ENCODE results near the gene GIPC1.

The GIPC1 gene

DNA sequence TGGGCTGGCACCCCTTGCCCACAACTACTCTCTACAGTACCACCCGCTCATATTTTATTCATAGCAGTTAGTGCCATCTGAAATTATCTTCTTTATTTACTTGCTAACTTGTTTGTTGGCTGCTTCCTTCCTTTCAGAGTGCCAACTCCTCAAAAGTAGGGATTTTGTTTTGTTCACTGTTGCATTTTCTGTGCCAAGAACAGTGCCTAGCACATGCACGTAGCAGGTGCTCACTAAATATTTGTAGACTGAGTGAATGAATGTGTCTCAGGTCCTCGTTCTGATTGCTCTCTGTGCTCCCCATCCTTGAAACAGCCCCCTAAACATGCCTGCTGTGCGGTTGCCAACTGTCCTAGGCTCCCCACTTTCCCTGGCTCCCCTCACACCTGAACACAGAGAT lies 1.5 kb downstream of the GIPC1 start:
- no peak for DNase-seq (ENCODE audit: low spot score)

GRCh38 chr19:14492756-14493337 lies 3.1 kb downstream of the GIPC1 start:
- no peak for DNase-seq (ENCODE audit: low spot score)

- DNase-seq (ENCODE audit: low spot score): no peak
Measured at GRCh38 chr19:14487370-14488125, 8.4 kb downstream of the GIPC1 start.

- no peak for DNase-seq (ENCODE audit: low spot score)
Measured at GRCh38 chr19:14482172-14482941, 13.6 kb downstream of the GIPC1 start.

DNA sequence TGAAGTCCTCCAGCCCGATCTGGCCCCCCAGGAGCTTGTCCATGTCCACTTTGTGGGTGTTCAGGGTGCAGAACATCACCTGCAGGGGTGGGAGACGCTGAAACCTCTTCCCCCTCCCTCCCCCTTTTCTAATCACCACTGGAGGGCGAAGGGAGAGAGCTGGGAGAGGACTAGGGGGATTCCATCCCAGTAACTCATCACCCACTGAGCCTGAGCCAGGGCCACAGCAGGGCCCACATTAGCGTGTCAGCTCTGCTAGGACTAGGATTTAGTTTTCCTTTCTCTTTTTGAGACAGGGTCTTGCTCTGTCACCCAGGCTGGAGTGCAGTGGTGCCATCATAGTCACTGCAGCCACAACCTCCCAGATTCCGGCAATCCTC lies 15.2 kb downstream of the GIPC1 start:
- DNase-seq (ENCODE audit: low spot score): no peak

DNA sequence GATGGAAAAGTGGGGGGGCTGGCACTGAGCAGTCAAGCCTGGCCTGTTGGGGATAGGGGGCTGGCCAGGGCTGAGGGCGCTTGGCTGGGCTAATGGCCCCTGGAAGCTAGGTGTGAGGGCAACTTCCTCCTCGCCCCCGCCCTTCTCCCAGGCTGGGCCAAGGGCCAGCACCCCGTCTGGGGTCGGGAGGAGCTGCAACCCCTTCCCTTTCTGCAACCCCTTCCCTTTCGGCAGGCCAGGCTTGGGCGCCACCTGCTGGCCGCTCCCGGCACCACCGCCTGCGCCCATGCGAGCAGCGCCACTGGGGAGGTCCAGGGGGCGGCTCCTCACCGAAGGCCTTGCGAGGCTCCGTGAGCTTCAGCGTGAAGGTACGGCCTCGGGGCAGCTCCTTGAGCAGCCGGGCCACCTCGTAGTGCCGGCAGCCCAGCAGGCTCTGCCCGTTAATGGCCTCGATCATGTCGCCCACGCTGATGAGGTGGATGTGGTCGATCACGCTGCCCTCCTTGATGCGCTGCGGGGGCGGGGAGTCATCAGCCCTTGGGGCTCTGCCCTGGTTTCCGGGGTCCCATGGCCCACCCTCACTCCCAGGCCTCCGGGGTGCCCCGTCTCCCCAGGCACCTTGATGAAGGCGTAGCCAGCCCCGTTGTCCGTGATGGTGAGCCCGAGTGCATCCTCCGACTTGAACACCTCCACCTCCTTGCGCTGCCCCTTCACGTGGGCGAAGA lies 15.8 kb downstream of the GIPC1 start:
- peak; percentile 88 for DNase-seq (ENCODE audit: low spot score)

DNA sequence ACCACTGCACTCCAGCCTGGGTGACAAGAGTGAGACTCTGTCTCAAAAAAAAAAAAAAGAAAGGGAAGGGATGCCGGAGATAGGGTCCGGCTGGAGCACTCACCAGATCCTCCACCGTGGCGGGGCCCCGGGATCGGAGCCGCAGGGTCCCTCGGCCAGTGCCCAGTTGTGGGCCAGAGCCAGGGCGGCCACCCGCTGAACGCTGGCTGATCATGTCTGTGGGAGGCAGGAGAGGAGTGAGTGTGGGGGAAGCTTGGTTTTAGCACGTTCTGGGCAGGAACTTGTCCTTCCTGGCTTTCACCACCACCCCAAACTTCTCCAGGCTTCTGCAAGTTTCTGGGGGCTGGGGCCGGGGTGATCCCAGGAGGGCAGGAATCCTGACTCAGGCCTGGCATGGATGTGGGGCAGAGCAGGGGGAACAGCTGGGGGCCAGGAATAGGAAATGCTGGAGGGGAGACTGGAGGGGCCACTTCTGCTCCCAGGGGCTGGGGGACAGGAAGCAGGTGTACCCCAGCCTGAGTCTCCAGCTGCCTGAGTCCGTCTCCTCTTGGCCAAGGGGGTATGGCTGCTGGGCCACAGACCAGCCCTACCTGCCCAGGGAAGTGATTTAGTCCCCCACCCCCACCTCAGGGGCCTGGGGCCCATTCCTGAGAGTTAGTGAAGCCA lies 16.5 kb downstream of the GIPC1 start:
- DNase-seq (ENCODE audit: low spot score): no peak

- DNase-seq (ENCODE audit: low spot score): no peak
Measured at GRCh38 chr19:14478113-14478545, 17.8 kb downstream of the GIPC1 start.

DNA sequence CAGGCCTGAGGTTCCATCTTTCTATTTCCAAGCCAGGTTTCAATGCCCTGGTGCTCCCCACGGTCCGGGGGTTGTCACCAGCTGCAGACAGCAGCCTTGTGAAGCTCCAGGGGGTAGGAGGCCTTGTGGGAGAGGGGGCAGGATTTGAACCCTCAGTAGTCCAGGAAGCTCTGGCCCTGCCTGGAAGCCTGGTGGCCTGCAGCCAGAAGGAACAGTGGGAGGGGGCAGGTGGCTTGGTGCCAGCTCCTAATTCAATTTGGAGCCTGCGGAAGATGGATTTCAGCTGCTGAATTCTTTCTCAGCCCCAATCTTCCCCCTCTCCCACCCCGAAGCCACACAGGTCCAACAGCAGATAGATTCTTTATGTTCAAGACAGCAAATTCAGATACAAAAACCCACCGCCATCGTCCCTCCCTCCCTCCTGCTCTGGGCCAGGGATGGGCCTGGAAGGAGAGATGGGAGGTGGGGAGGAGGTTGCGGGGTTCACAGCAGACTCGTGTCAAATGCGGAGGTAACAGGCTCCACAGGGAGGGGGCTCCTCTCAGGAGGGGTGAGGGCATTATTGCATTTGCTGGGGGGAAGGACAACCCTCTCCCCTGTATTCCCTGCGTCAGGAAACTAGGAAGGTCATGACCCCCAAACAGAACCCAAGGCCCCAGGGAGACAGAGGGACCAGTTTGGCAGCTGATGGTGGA lies 18.4 kb downstream of the GIPC1 start:
- no peak for DNase-seq (ENCODE audit: low spot score)

GRCh38 chr19:14476673-14477401 lies 19.1 kb downstream of the GIPC1 start:
- DNase-seq (ENCODE audit: low spot score): peak; percentile 42

- DNase-seq (ENCODE audit: low spot score): no peak
Measured at GRCh38 chr19:14476327-14476672, 19.6 kb downstream of the GIPC1 start.

- DNase-seq (ENCODE audit: low spot score): peak; percentile 68
Measured at GRCh38 chr19:14475251-14476073, 20.5 kb downstream of the GIPC1 start, which contains the start of gene PTGER1. PTGER1 (minus strand) TSS chr19:14475354; CDS start chr19:14474320, 1,034 bp downstream.

DNA sequence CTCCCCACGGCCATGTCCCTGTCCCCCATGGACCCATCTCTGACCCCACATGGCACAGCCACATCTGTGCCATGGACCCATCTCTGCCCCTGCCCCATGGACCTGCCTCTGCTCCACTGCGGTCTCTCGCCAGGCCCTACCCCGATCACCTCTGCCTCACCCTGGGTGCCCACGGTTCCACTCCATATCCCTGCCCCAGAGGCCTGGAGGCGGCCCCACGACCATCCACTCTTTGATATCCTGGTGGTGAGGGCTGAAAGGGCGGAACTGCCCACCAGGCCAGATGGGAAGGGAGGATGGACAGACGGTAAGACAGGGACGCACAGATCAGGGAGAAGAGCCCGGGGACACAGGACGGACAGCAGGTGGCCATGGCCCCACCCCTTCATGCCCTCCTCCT lies 21.1 kb downstream of the GIPC1 start:
- no peak for DNase-seq (ENCODE audit: low spot score)

DNA sequence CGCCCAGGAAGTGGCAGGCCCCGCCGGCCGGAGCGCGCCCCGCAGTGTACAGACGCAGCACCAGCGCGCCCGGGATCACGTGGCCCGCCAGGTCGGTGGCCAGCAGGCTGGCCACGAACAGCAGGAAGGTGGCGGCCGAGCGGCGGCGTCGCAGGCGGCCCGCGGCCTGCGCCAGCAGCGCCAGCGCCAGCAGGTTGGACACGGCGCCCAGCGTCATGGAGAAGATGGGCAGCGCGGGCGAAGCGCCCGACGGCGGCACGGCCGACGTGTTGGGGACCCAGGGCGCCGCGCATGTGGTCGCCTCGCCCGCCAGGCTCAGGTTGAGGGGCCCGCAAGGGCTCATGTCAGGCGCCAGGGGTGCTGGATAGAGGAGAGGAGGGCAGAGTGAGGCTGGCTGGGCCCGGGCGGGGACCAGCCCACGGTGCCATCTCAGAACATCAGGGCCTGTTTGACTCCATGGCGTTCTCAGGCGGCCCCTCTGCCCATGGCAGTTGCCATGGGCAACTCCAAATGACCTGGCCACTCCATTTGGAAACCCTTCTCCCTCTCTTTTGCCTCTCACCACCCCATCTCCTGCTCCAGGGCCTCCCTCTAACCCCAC lies 21.8 kb downstream of the GIPC1 start:
- DNase-seq (ENCODE audit: low spot score): peak; percentile 48

- peak; percentile 47 for DNase-seq (ENCODE audit: low spot score)
Measured at GRCh38 chr19:14473073-14473977, 22.6 kb downstream of the GIPC1 start.

- DNase-seq (ENCODE audit: low spot score): peak; percentile 93
Measured at GRCh38 chr19:14472202-14472938, 23.6 kb downstream of the GIPC1 start.

DNA sequence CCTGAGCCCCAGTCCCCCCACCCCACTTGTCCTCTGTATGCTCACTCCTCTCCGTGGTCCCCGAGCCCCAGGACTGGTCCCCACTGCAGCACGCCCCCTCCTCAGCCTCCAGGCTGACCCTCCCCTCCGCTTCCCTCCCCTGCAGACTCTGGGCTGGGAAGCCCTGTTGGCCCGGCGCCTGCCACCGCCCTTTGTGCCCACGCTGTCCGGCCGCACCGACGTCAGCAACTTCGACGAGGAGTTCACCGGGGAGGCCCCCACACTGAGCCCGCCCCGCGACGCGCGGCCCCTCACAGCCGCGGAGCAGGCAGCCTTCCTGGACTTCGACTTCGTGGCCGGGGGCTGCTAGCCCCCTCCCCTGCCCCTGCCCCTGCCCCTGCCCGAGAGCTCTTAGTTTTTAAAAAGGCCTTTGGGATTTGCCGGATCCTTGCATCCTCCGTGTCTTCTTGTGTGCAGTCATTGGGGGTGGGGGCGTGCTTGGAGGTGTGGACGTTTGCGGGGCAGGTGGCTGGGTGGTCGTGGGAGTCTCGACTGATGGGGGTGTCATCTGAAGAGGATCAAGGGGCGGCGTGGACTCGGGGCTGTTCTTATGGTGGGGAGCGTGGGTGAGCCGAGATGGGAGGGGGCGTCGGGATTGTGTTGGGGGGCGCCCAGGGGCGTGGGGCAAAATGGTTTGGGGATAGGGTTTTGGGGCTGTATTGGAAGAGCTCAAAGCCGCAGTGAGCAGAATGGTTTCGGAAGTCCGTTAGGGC lies 24.3 kb downstream of the GIPC1 start:
- peak; percentile 44 for DNase-seq (ENCODE audit: low spot score)
